Measurements from ENCODE around the gene PCAT7. TPM values are rescaled to one million over a fixed set of nuclear protein-coding genes. Genes with fewer than 3 reads are reported as not detected.

The PCAT7 gene
- total RNA-seq, 2 experiments from 2014 or later, result not detected

DNA sequence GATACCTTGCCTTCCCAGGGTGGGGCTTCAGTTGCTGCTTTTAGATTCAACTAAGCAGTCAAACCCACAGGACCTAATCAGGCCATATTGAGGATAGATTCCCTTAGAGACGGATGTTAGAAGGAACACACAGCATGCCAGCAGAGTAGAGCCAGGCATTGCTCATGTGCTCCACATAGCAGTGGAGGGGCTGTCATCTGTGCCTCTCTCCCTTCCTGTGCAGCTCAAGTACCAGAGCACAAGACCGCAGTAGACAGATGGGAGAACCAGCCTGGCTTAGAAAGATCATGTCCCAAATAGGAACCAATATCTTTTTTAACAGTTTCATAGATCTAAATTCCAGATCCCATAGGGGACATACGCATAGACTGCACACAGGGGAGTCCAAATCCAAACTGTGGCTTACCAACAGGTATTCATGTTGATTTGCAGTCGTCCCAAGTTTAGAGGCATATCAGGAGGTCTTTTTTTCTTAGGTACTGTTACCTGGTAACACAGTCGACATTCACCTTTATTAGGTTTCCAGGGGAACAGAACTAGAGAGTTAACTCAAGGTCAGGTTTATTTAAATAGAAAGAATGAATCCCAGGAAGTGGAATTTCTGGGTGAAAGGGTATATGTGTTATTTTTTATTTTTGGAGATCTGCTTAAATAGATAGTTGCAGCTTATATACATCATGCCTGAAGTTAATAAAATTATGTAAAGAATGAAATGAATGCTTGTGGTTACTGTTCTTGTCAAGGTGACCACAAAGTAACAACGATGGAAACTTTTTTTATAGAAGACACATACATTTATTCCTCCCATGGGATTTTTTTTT is 43.5 kb upstream of the PCAT7 start:
- Histone ChIP-seq H3K36me3 (ENCODE audit: insufficient read depth, low read length) (no peaks in the 10 kb centered on the region), H3K27ac (ENCODE audit: low read depth in 1 of 2, low read length in 2 of 2) (no peak overlapping the region), H3K27me3 (ENCODE audit: control insufficient read depth in 1 of 2, insufficient read depth in 2 of 2, low read length in 2 of 2) (peaks cover 0 to 5% of the 10 kb centered on the region in 2 experiments), H3K9me3 (ENCODE audit: control insufficient read depth in 1 of 2, insufficient read depth in 1 of 2, low read length in 2 of 2) (no peaks in the 10 kb centered on the region), H3K4me1 (ENCODE audit: insufficient read depth, low read length) (no peaks in the 10 kb centered on the region), H3K4me3 (ENCODE audit: low read length) (no peak overlapping the region)
- DNase-seq (no peak), ATAC-seq (ENCODE audit: poor library complexity) (no peak)
- Mint-ChIP-seq H3K9me3 (no peaks in the 10 kb centered on the region), H3K27ac (no peak overlapping the region), H3K4me3 (no peak overlapping the region), H3K36me3 (ENCODE audit: low read depth) (no peaks in the 10 kb centered on the region), H3K4me1 (ENCODE audit: low read depth) (no peaks in the 10 kb centered on the region), H3K27me3 (peaks cover 8% of the 10 kb centered on the region)
- TF ChIP-seq, protein P1, sequence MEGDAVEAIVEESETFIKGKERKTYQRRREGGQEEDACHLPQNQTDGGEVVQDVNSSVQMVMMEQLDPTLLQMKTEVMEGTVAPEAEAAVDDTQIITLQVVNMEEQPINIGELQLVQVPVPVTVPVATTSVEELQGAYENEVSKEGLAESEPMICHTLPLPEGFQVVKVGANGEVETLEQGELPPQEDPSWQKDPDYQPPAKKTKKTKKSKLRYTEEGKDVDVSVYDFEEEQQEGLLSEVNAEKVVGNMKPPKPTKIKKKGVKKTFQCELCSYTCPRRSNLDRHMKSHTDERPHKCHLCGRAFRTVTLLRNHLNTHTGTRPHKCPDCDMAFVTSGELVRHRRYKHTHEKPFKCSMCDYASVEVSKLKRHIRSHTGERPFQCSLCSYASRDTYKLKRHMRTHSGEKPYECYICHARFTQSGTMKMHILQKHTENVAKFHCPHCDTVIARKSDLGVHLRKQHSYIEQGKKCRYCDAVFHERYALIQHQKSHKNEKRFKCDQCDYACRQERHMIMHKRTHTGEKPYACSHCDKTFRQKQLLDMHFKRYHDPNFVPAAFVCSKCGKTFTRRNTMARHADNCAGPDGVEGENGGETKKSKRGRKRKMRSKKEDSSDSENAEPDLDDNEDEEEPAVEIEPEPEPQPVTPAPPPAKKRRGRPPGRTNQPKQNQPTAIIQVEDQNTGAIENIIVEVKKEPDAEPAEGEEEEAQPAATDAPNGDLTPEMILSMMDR (IDR thresholded peaks at IDR 0.05), result no peak
- ChIA-PET CTCF (interaction anchor here (0.6 kb wide), 1 partner anchor 925 kb away, joined by 4 read pairs; no protein-coding TSS in a partner anchor), POLR2A (no interaction called here)
- intact Hi-C loops (cut with DNase I, micrococcal nuclease), result no loop called here

DNA sequence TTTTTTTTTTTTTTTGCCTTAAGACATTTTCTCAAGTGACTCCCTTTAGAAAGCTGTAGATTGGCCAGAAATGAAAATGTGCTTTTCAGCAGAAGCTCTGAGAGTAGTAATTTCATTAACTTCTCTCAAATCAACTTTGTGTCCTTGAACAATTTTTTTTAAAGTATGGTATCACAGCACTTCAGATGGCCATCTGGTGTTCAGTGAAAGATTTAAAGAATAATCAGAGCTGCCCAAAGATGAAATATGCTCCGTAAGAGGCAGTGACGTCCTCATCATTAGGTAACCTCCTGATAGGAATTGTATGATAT is 43.0 kb upstream of the PCAT7 start:
- H3K27me3 Mint-ChIP-seq, result peaks cover 6% of the 10 kb centered on the region
- intact Hi-C loops (cut with DNase I, micrococcal nuclease), result no loop called here
- no peaks in the 10 kb centered on the region for H3K4me1 Mint-ChIP-seq (ENCODE audit: low read depth)
- Histone ChIP-seq H3K4me3 (ENCODE audit: low read length) (no peak overlapping the region), H3K4me1 (ENCODE audit: insufficient read depth, low read length) (no peaks in the 10 kb centered on the region), H3K27me3 (ENCODE audit: control insufficient read depth in 1 of 2, insufficient read depth in 2 of 2, low read length in 2 of 2) (peaks cover 0 to 5% of the 10 kb centered on the region in 2 experiments), H3K9me3 (ENCODE audit: control insufficient read depth in 1 of 2, insufficient read depth in 1 of 2, low read length in 2 of 2) (no peaks in the 10 kb centered on the region), H3K36me3 (ENCODE audit: insufficient read depth, low read length) (no peaks in the 10 kb centered on the region), H3K27ac (ENCODE audit: low read depth in 1 of 2, low read length in 2 of 2) (no peak overlapping the region)
- H3K36me3 Mint-ChIP-seq (ENCODE audit: low read depth), result no peaks in the 10 kb centered on the region
- DNase-seq (no peak), ATAC-seq (ENCODE audit: poor library complexity) (no peak)
- TF ChIP-seq, protein P1 (IDR thresholded peaks at IDR 0.05), result no peak
- H3K27ac Mint-ChIP-seq, result no peak overlapping the region
- CTCF ChIA-PET, result no interaction called here
- H3K9me3 Mint-ChIP-seq, result no peaks in the 10 kb centered on the region
- POLR2A ChIA-PET, result no interaction called here
- H3K4me3 Mint-ChIP-seq, result no peak overlapping the region

DNA sequence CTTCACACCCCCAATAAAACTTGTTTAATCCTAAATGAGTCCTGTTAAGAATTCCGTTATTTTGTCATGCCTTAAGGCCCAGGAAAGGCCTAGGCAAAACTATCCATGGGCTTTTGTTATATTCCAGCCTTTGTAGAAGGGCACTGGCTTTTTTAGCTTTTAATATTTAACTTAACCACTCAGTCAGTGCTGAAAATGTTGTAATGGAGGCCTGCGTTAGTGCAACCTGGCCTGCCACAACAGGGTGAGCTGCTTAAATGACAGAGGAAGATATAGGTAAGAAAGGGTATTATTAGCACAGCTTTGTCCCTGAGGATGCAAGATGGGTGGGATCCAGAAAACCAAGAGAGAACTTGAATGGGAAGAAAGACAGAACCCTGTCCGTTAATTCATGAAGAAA is 40.2 kb upstream of the PCAT7 start:
- Histone ChIP-seq H3K27me3 (ENCODE audit: control insufficient read depth in 1 of 2, insufficient read depth in 2 of 2, low read length in 2 of 2) (no peaks in the 10 kb centered on the region), H3K4me1 (ENCODE audit: insufficient read depth, low read length) (no peaks in the 10 kb centered on the region), H3K36me3 (ENCODE audit: insufficient read depth, low read length) (no peaks in the 10 kb centered on the region), H3K4me3 (ENCODE audit: low read length) (no peak overlapping the region), H3K27ac (ENCODE audit: low read depth in 1 of 2, low read length in 2 of 2) (no peak overlapping the region), H3K9me3 (ENCODE audit: control insufficient read depth in 1 of 2, insufficient read depth in 1 of 2, low read length in 2 of 2) (no peaks in the 10 kb centered on the region)
- Mint-ChIP-seq H3K36me3 (ENCODE audit: low read depth) (no peaks in the 10 kb centered on the region), H3K9me3 (no peaks in the 10 kb centered on the region), H3K4me1 (ENCODE audit: low read depth) (no peaks in the 10 kb centered on the region), H3K27ac (no peak overlapping the region), H3K4me3 (no peak overlapping the region), H3K27me3 (peaks cover 6% of the 10 kb centered on the region)
- intact Hi-C loops (cut with DNase I, micrococcal nuclease), result no loop called here
- DNase-seq, result no peak
- ATAC-seq (ENCODE audit: poor library complexity), result no peak
- CTCF ChIA-PET, result no interaction called here
- POLR2A ChIA-PET, result no interaction called here
- TF ChIP-seq, protein P1 (IDR thresholded peaks at IDR 0.05), result no peak

Data from CD4-positive, alpha-beta T cell (primary cell).